Activated gamma-delta T cell treated with anti-CD3 and anti-CD28 coated beads, Interleukin-2, amount 50 U/mL, for 16 hours (primary cell): Measurements from ENCODE around the gene TTLL11.
A peak's percentile ranks its signal among the peaks of the same experiment; 100 is the strongest.

Source experiments
- DNase-seq: peaks from one replicate; pipeline ENCODE4 v3.0.0-alpha.2; 2020; ENCODE audit warnings: low read depth

The TTLL11 gene

GRCh38 chr9:122107291-122107805 is 14.2 kb upstream of the TTLL11 start:
- DNase-seq = no peak

- no peak for DNase-seq
Observed at GRCh38 chr9:122106576-122106975, 13.5 kb upstream of the TTLL11 start.

GRCh38 chr9:122103985-122104384 is 10.9 kb upstream of the TTLL11 start:
- DNase-seq = no peak

GRCh38 chr9:122102156-122102555 is 9.0 kb upstream of the TTLL11 start:
- no peak for DNase-seq

- DNase-seq = no peak
Observed at GRCh38 chr9:122100756-122101155, 7.6 kb upstream of the TTLL11 start.

GRCh38 chr9:122099271-122099869 is 6.3 kb upstream of the TTLL11 start:
- peak; percentile 75 for DNase-seq

- DNase-seq = no peak
Observed at GRCh38 chr9:122097679-122098315, 4.7 kb upstream of the TTLL11 start.

GRCh38 chr9:122096620-122097415 is 3.7 kb upstream of the TTLL11 start:
- no peak for DNase-seq

- peak; percentile 24 for DNase-seq
Observed at GRCh38 chr9:122095010-122095767, 2.1 kb upstream of the TTLL11 start.

GRCh38 chr9:122091682-122092592 is 1.2 kb downstream of the TTLL11 start:
- no peak for DNase-seq

GRCh38 chr9:122090981-122091380 is 2.1 kb downstream of the TTLL11 start:
- DNase-seq = no peak

- DNase-seq = no peak
Observed at GRCh38 chr9:122090287-122090883, 2.7 kb downstream of the TTLL11 start.

GRCh38 chr9:122088880-122089706 is 4.0 kb downstream of the TTLL11 start:
- DNase-seq = no peak

- no peak for DNase-seq
Observed at GRCh38 chr9:122087406-122088200, 5.5 kb downstream of the TTLL11 start.

GRCh38 chr9:122086873-122087272 is 6.2 kb downstream of the TTLL11 start:
- no peak for DNase-seq

GRCh38 chr9:122085260-122085659 is 7.8 kb downstream of the TTLL11 start:
- DNase-seq = no peak

GRCh38 chr9:122084026-122084675 is 9.0 kb downstream of the TTLL11 start:
- DNase-seq = no peak

GRCh38 chr9:122080986-122081385 is 12.1 kb downstream of the TTLL11 start:
- no peak for DNase-seq
